GM06990 (cell line): ENCODE measurements around the gene HSD11B1.

ENCODE experiments used
- DNase-seq: peaks from one replicate; pipeline ENCODE4 v3.0.0-alpha.2; 2011; ENCODE audit not compliant: insufficient read length; ENCODE audit errors: extremely low read depth
- H3K27me3 ChIP-seq: replicated peaks from 2 replicates; pipeline ENCODE4 v1.6.0; 2011; ENCODE audit warnings: low read length; ENCODE audit not compliant: control insufficient read depth, insufficient read depth
- H3K36me3 ChIP-seq: 2 replicates; pipeline ENCODE4 v1.5.1; 2011; ENCODE audit warnings: low read length; ENCODE audit not compliant: control insufficient read depth, insufficient read depth
- H3K4me3 ChIP-seq: replicated peaks from 2 replicates; pipeline ENCODE4 v1.5.1; 2011; ENCODE audit warnings: low read depth, mild to moderate bottlenecking, control low read depth, low read length
- CTCF ChIP-seq: IDR thresholded peaks from 2 replicates; pipeline ENCODE4 v1.5.1; 2011; ENCODE audit warnings: low read length, control low read depth, mild to moderate bottlenecking, inconsistent platforms; ENCODE audit not compliant: insufficient read depth, poor library complexity, severe bottlenecking

Gene HSD11B1

DNA sequence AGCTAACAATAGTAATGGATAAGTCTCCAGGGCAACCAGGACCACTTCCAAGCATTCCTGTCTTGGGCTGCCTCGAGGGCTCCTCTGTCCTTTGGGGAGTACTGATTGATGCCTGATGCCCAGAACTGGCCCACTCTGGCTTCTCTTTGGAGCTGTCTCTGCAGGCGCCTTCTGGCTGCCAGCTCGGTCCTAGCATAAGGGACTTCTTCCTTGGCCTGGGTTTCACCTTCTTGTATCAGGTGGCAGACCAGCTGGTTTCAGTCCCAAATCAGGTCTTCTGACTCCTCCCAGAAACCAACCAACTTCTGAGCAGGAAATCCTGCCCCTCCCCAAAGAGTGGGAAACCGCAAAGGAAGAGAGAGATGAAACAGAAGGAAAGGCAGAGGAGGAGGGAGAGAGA lies 18.8 kb upstream of the HSD11B1 start:
- DNase-seq = no peak
- Histone ChIP-seq H3K27me3 (no peaks in the 10 kb centered on the region), H3K36me3 (no peaks in the 10 kb centered on the region), H3K4me3 (no peak overlapping the region)
- TF ChIP-seq CTCF = peak; percentile 9

GRCh38 chr1:209686322-209686721 lies 18.3 kb upstream of the HSD11B1 start:
- no peak for TF ChIP-seq CTCF
- no peak for DNase-seq
- H3K4me3 ChIP-seq = no peak overlapping the region
- H3K27me3 ChIP-seq = no peaks in the 10 kb centered on the region
- H3K36me3 ChIP-seq = no peaks in the 10 kb centered on the region

- no peak for TF ChIP-seq CTCF
- H3K4me3 ChIP-seq = no peak overlapping the region
Observed at GRCh38 chr1:209688746-209689234, 15.9 kb upstream of the HSD11B1 start.

DNA sequence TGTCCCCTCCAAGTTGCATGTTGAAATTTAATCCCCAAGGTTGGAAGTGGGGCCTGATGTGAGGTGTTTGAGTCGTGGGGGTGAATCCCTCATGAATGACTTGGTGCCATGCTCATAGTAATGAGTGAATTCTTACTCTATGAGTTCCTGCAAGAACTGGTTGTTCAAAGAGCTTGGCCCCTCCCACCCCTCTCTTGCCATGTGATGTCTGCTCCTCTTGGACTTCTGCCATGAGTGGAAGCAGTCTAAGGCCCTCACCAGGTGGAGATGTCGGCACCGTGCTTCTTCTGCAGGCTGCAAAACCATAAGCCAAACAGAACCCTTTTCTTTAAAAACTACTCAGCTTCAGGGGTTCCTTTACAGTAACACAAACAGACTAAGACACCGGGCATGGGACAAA lies 15.2 kb upstream of the HSD11B1 start:
- no peak overlapping the region for H3K4me3 ChIP-seq
- H3K27me3 ChIP-seq = no peaks in the 10 kb centered on the region
- no peak for TF ChIP-seq CTCF
- no peaks in the 10 kb centered on the region for H3K36me3 ChIP-seq
- no peak for DNase-seq

More at GRCh38 chr1:209688746-209689234, 15.9 kb upstream of the HSD11B1 start:
- DNase-seq = no peak
- H3K27me3 ChIP-seq = no peaks in the 10 kb centered on the region
- H3K36me3 ChIP-seq = no peaks in the 10 kb centered on the region

GRCh38 chr1:209691237-209691636 lies 13.4 kb upstream of the HSD11B1 start:
- no peaks in the 10 kb centered on the region for H3K27me3 ChIP-seq
- no peak for TF ChIP-seq CTCF
- no peak overlapping the region for H3K4me3 ChIP-seq
- no peak for DNase-seq
- no peaks in the 10 kb centered on the region for H3K36me3 ChIP-seq

GRCh38 chr1:209692296-209692695 lies 12.3 kb upstream of the HSD11B1 start:
- no peak for DNase-seq
- Histone ChIP-seq H3K36me3 (no peaks in the 10 kb centered on the region), H3K27me3 (no peaks in the 10 kb centered on the region), H3K4me3 (no peak overlapping the region)
- TF ChIP-seq CTCF = no peak
